Measurements from ENCODE around the gene POU6F2. TPM values are rescaled to one million over a fixed set of nuclear protein-coding genes. Genes with fewer than 3 reads are reported as not detected.

POU6F2 gene
- total and polyA plus RNA-seq, 2 donors (not counting 1 experiment from before 2014, with no cell fraction given), result 0.47 TPM; not detected in 1

GRCh38 chr7:39091774-39092173 lies 114.1 kb downstream of the POU6F2 start:
- Histone ChIP-seq H3K27me3 (replicated peaks in 1 of 4; ENCODE audit: control extremely low read depth in 1 of 4, control insufficient read depth in 3 of 4, insufficient read depth in 4 of 4, low read length in 3 of 4) (no peaks in the 10 kb centered on the region), H3K36me3 (replicated peaks in 1 of 2; ENCODE audit: control extremely low read depth in 1 of 2, control insufficient read depth in 1 of 2, extremely low read depth in 1 of 2, insufficient read depth in 2 of 2, low read length in 1 of 2) (no peaks in the 10 kb centered on the region), H3K4me2 (replicated peaks; ENCODE audit: low read depth, low read length, poor library complexity, severe bottlenecking) (no peak overlapping the region), H3K9ac (ENCODE audit: low read length) (no peak overlapping the region), H3K79me2 (ENCODE audit: control insufficient read depth, insufficient read depth, low read length) (no peaks in the 10 kb centered on the region), H3K27ac (ENCODE audit: low read length in 2 of 2) (no peak overlapping the region), H4K20me1 (ENCODE audit: control insufficient read depth, insufficient read depth, low read length, poor library complexity, severe bottlenecking) (no peaks in the 10 kb centered on the region), H2AFZ (ENCODE audit: insufficient read depth, low read depth, low read length, poor library complexity, severe bottlenecking) (no peak overlapping the region), H3K4me1 (ENCODE audit: control insufficient read depth in 2 of 2, insufficient read depth in 2 of 2, low read length in 2 of 2) (no peaks in the 10 kb centered on the region), H3K9me3 (ENCODE audit: control extremely low read depth in 1 of 3, control insufficient read depth in 2 of 3, insufficient read depth in 1 of 3, low read length in 2 of 3) (no peaks in the 10 kb centered on the region), H3K4me3 (ENCODE audit: control extremely low read depth in 1 of 5, extremely low read depth in 1 of 5, insufficient read depth in 1 of 5, low read depth in 2 of 5, low read length in 4 of 5) (no peak overlapping the region)
- 60% methylated on average over 1 of the region's 5 CpGs for WGBS (ENCODE audit: insufficient coverage)
- Mint-ChIP-seq H3K4me3 (no peak overlapping the region), H3K4me1 (no peaks in the 10 kb centered on the region), H3K9me3 (ENCODE audit: insufficient read depth) (no peaks in the 10 kb centered on the region), H3K27me3 (no peaks in the 10 kb centered on the region), H3K27ac (no peak overlapping the region)
- TF ChIP-seq CTCF (IDR thresholded peaks at IDR 0.05) (no peak), EZH2 (IDR thresholded peaks at IDR 0.05; ENCODE audit: borderline replicate concordance, insufficient read depth, low read depth, low read length, poor library complexity, severe bottlenecking) (no peak)
- ChIA-PET CTCF (no interaction called here), POLR2A (no interaction called here)
- intact Hi-C loops (cut with micrococcal nuclease), result no loop called here
- no peak for DNase-seq
- no peak for ATAC-seq (ENCODE audit: low read depth)

GRCh38 chr7:39094731-39095130 lies 117.0 kb downstream of the POU6F2 start:
- POLR2A ChIA-PET, result no interaction called here
- Histone ChIP-seq H3K4me2 (replicated peaks; ENCODE audit: low read depth, low read length, poor library complexity, severe bottlenecking) (no peak overlapping the region), H2AFZ (ENCODE audit: insufficient read depth, low read depth, low read length, poor library complexity, severe bottlenecking) (no peak overlapping the region), H3K4me3 (ENCODE audit: control extremely low read depth in 1 of 5, extremely low read depth in 1 of 5, insufficient read depth in 1 of 5, low read depth in 2 of 5, low read length in 4 of 5) (no peak overlapping the region), H3K36me3 (replicated peaks in 1 of 2; ENCODE audit: control extremely low read depth in 1 of 2, control insufficient read depth in 1 of 2, extremely low read depth in 1 of 2, insufficient read depth in 2 of 2, low read length in 1 of 2) (no peaks in the 10 kb centered on the region), H3K79me2 (ENCODE audit: control insufficient read depth, insufficient read depth, low read length) (no peaks in the 10 kb centered on the region), H3K9me3 (ENCODE audit: control extremely low read depth in 1 of 3, control insufficient read depth in 2 of 3, insufficient read depth in 1 of 3, low read length in 2 of 3) (no peaks in the 10 kb centered on the region), H3K27ac (ENCODE audit: low read length in 2 of 2) (no peak overlapping the region), H3K9ac (ENCODE audit: low read length) (no peak overlapping the region), H3K27me3 (replicated peaks in 1 of 4; ENCODE audit: control extremely low read depth in 1 of 4, control insufficient read depth in 3 of 4, insufficient read depth in 4 of 4, low read length in 3 of 4) (no peaks in the 10 kb centered on the region), H3K4me1 (ENCODE audit: control insufficient read depth in 2 of 2, insufficient read depth in 2 of 2, low read length in 2 of 2) (no peaks in the 10 kb centered on the region), H4K20me1 (ENCODE audit: control insufficient read depth, insufficient read depth, low read length, poor library complexity, severe bottlenecking) (no peaks in the 10 kb centered on the region)
- H3K27ac Mint-ChIP-seq, result no peak overlapping the region
- no peaks in the 10 kb centered on the region for H3K27me3 Mint-ChIP-seq
- DNase-seq (no peak), ATAC-seq (ENCODE audit: low read depth) (no peak)
- no peaks in the 10 kb centered on the region for H3K4me1 Mint-ChIP-seq
- CTCF ChIA-PET, result no interaction called here
- H3K9me3 Mint-ChIP-seq (ENCODE audit: insufficient read depth), result no peaks in the 10 kb centered on the region
- H3K4me3 Mint-ChIP-seq, result no peak overlapping the region
- intact Hi-C loops (cut with micrococcal nuclease), result no loop called here
- WGBS (ENCODE audit: insufficient coverage), result no CpG with 5 or more reads among the region's 2 CpGs
- TF ChIP-seq CTCF (IDR thresholded peaks at IDR 0.05) (no peak), EZH2 (IDR thresholded peaks at IDR 0.05; ENCODE audit: borderline replicate concordance, insufficient read depth, low read depth, low read length, poor library complexity, severe bottlenecking) (no peak)
